GM12878 (cell line): Measurements from ENCODE around the gene GAPDHS. TPM values are rescaled to one million over a fixed set of nuclear protein-coding genes. Genes with fewer than 3 reads are reported as not detected.

Experiments
- ATAC-seq: fragments of 200-7000 bp; cut with Tn5 transposase; 3 replicates; pipeline ENCODE4 v1.9.1; 2020; ENCODE audit warnings: mild to moderate bottlenecking, moderate library complexity
- BruUV-seq: library from RNA; stranded (reverse); fragments of 400-500 nt; replicated peaks from 2 replicates; lab custom pipeline; 2021; lab: Mats Ljungman, UMichigan
- CTCF ChIA-PET: fragments of 300-600 bp; sonication (Branson Sonifier 250); formaldehyde crosslinking; extraction: SDS; loops from one replicate; lab custom pipeline; 2021; ENCODE audit warnings: inconsistent platforms; lab: Yijun Ruan, JAX
- POLR2A ChIA-PET: fragments of 350-600 bp; formaldehyde crosslinking; extraction: SDS; loops from one replicate; lab custom pipeline; 2021; ENCODE audit warnings: inconsistent platforms; lab: Charles Lee
- RAD21 ChIA-PET: fragments of 300-600 bp; sonication (Branson Sonifier 250); formaldehyde crosslinking; loops from one replicate; lab custom pipeline; 2023; ENCODE audit warnings: antibody characterized with exemption; ENCODE audit not compliant: unreplicated experiment; lab: Charles Lee
- SMC1A ChIA-PET: fragments of 300-600 bp; sonication (Branson Sonifier 250); formaldehyde crosslinking; loops from one replicate; lab custom pipeline; 2023; ENCODE audit not compliant: unreplicated experiment, uncharacterized antibody; lab: Charles Lee
- DNase-seq: peaks from one replicate; pipeline ENCODE4 v3.0.0-alpha.2; 2011; ENCODE audit warnings: low read depth, low spot score
- FAIRE-seq: peaks from 3 replicates; lab custom pipeline; 2011; peaks lifted over from hg19 to GRCh38; lab: Jason Lieb, UNC
- H2AFZ ChIP-seq: 2 replicates; pipeline ENCODE4 v1.6.0; 2011; ENCODE audit warnings: low read depth, low read length, control low read depth; ENCODE audit not compliant: control insufficient read depth
- H3K27ac ChIP-seq: 2 replicates; pipeline ENCODE4 v1.5.1; 2011; ENCODE audit warnings: control low read depth; ENCODE audit not compliant: control insufficient read depth, insufficient read depth
- H3K27me3 ChIP-seq, 2 experiments: replicated peaks in 1 of 2; 2 replicates each; pipeline versions ENCODE4 v1.6.0 to v1.6.1; 2011; ENCODE audit warnings: low read length in 1 of 2; ENCODE audit not compliant: control insufficient read depth in 2 of 2, insufficient read depth in 2 of 2
- H3K36me3 ChIP-seq, 2 experiments: 2 replicates each; pipeline ENCODE4 v1.5.1; 2011; ENCODE audit warnings: low read length in 1 of 2; ENCODE audit not compliant: control insufficient read depth in 2 of 2, insufficient read depth in 2 of 2
- H3K4me1 ChIP-seq: 2 replicates; pipeline ENCODE4 v1.6.1; 2011; ENCODE audit warnings: mild to moderate bottlenecking, low read length, moderate library complexity, mixed read lengths; ENCODE audit not compliant: control insufficient read depth, insufficient read depth
- H3K4me2 ChIP-seq: 2 replicates; pipeline ENCODE4 v1.6.0; 2011; ENCODE audit warnings: control low read depth; ENCODE audit not compliant: control insufficient read depth, insufficient read depth
- H3K4me3 ChIP-seq: fragments of 200-600 bp; sonication (generic); 2 replicates; pipeline ENCODE4 v1.5.1; 2016
- H3K79me2 ChIP-seq: 2 replicates; pipeline ENCODE4 v1.6.0; 2011; ENCODE audit warnings: low read length; ENCODE audit not compliant: control insufficient read depth, insufficient read depth
- H3K9ac ChIP-seq: 2 replicates; pipeline ENCODE4 v1.8.0; 2011; ENCODE audit warnings: low read length, control low read depth, mixed read lengths; ENCODE audit not compliant: control insufficient read depth, insufficient read depth
- H3K9me3 ChIP-seq: replicated peaks from 3 replicates; pipeline ENCODE4 v1.5.1; 2011; ENCODE audit warnings: mild to moderate bottlenecking, low read length; ENCODE audit not compliant: control insufficient read depth, insufficient read depth
- H4K20me1 ChIP-seq: 2 replicates; pipeline ENCODE4 v1.6.0; 2011; ENCODE audit not compliant: control insufficient read depth, insufficient read depth
- BCL11A ChIP-seq: IDR thresholded peaks from 2 replicates; pipeline ENCODE4 v1.6.1; 2011; ENCODE audit warnings: low read depth, low read length
- BMI1 ChIP-seq: fragments of 450-650 bp; IDR thresholded peaks from 2 replicates; pipeline ENCODE4 v1.6.1; 2016; ENCODE audit warnings: mild to moderate bottlenecking, moderate library complexity, borderline replicate concordance
- IRF4 ChIP-seq: IDR thresholded peaks from 2 replicates; pipeline ENCODE4 v1.6.1; 2011; ENCODE audit warnings: low read depth, low read length
- NFIC ChIP-seq: IDR thresholded peaks from 2 replicates; pipeline ENCODE4 v1.6.1; 2012; ENCODE audit warnings: low read depth, mild to moderate bottlenecking, inconsistent platforms, low read length, moderate library complexity
- NFXL1 ChIP-seq: fragments of 450-650 bp; IDR thresholded peaks from 2 replicates; pipeline ENCODE4 v1.6.1; 2017; ENCODE audit warnings: antibody characterized with exemption, mild to moderate bottlenecking, borderline replicate concordance
- NKRF ChIP-seq: fragments of 450-650 bp; conservative IDR thresholded peaks from 2 replicates; pipeline ENCODE4 v1.6.1; 2017; ENCODE audit warnings: mild to moderate bottlenecking, moderate library complexity
- SMC3 ChIP-seq: IDR thresholded peaks from 2 replicates; pipeline ENCODE4 v1.6.1; 2011; ENCODE audit warnings: low read length, improper control_type of control experiment, borderline replicate concordance
- TAF1 ChIP-seq: IDR thresholded peaks from 2 replicates; pipeline ENCODE4 v1.6.1; 2011; ENCODE audit warnings: mild to moderate bottlenecking, low read depth, low read length, borderline replicate concordance
- TARDBP ChIP-seq: IDR thresholded peaks from 2 replicates; pipeline ENCODE4 v1.6.1; 2016; ENCODE audit warnings: borderline replicate concordance
- TCF3 ChIP-seq: IDR thresholded peaks from 2 replicates; pipeline ENCODE4 v1.6.1; 2012; ENCODE audit warnings: low read depth, mild to moderate bottlenecking, low read length, borderline replicate concordance; ENCODE audit not compliant: insufficient read depth
- ZNF274 ChIP-seq: IDR thresholded peaks from one replicate; pipeline ENCODE4 v1.8.0; 2011; ENCODE audit not compliant: insufficient read length, insufficient read depth
- WGBS: methylation state at CpG from one replicate; pipeline ENCODE4 v1.1.6; 2016; ENCODE audit warnings: low lambda C conversion rate; ENCODE audit not compliant: insufficient replicate concordance, insufficient coverage; ENCODE audit errors: missing lambda C conversion rate; 5-methylcytosine and 5-hydroxymethylcytosine counted together
- in situ Hi-C: fragments of 300-500 bp; cut with MboI; formaldehyde crosslinking; loops from 9 replicates; pipeline ENCODE4 v1.14.3; 2018; ENCODE audit warnings: mixed read lengths
- intact Hi-C: fragments of 100-400 bp; cut with micrococcal nuclease; formaldehyde crosslinking; loops from one replicate; pipeline ENCODE4 v1.14.2; 2022; ENCODE audit not compliant: unreplicated experiment
- polyA plus RNA-seq, 11 experiments: library from polyadenylated mRNA; depleted of rRNA in 4 of 11; unstranded in 6 of 11; stranded (reverse) in 5 of 11; fragments of >200 nt; fragmentation: Nextera tagmentation in 4 of 11; fragmentation: Illumina TruSeq in 1 of 11; extraction: Ambion mirVana in 4 of 11; extraction: Trizol in 1 of 11; gene quantifications; 1 replicate in 1 of 11; 2 replicates in 10 of 11; pipeline versions ENCODE4 v1.2.1 to v1.2.3, GENCODE V29; 2011 to 2016; ENCODE audit warnings: inconsistent platforms in 2 of 11, missing spikeins in 2 of 11, low read depth in 1 of 11
- total RNA-seq, 4 experiments: library from RNA; depleted of rRNA in 3 of 4; stranded (reverse); fragments of >200 nt in 3 of 4; fragmentation: Illumina TruSeq in 1 of 4; extraction: Trizol in 1 of 4; gene quantifications; 2 replicates each; pipeline versions ENCODE4 v1.2.1 to v1.2.3, GENCODE V29; 2013 to 2021

The GAPDHS gene
- total and polyA plus RNA-seq, 10 of the 15 experiments (the other 5 are each of a cell fraction or from before 2014, with no cell fraction given): 0.08 TPM; not detected in 9

DNA sequence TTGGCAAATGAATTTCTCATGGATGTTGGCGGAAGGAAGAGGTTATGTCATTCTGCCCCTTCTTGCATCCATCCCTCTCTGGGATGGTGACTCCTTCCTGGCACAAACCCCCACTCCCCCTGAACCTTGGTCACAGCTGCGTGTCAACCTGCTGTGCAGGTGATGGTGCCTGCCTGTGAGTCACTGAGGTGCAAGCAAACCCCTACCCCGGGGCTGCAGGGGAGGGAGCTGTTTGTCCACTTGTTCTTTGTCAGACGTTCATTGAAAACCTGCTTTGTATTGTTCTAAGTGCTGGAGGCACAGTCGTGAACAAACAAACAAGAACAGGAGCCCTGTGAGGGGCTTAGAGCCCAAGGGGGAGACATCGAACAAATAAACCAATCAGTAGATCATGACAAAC lies 2.0 kb upstream of the GAPDHS start:
- POLR2A ChIA-PET: no interaction called here
- Histone ChIP-seq H2AFZ (no peak overlapping the region), H4K20me1 (no peaks in the 10 kb centered on the region), H3K36me3 (no peaks in the 10 kb centered on the region), H3K9ac (no peak overlapping the region), H3K4me1 (peaks cover 7% of the 10 kb centered on the region), H3K9me3 (no peaks in the 10 kb centered on the region), H3K27ac (no peak overlapping the region), H3K4me3 (no peak overlapping the region), H3K79me2 (no peaks in the 10 kb centered on the region), H3K27me3 (peaks cover 0 to 13% of the 10 kb centered on the region in 2 experiments; a peak in 3 of 4 replicates), H3K4me2 (no peak overlapping the region)
- SMC1A ChIA-PET: interaction anchor here (0.9 to 1.0 kb wide), 2 partner anchors 23 to 219 kb away, joined by 3 read pairs; no protein-coding TSS in a partner anchor
- CTCF ChIA-PET: interaction anchor here (2.8 to 3.3 kb wide), 2 partner anchors 17 to 21 kb away, joined by 7 to 11 read pairs; no protein-coding TSS in a partner anchor
- in situ Hi-C loops (no loop called here), intact Hi-C loops (no loop called here)
- TF ChIP-seq TARDBP (no peak), SMC3 (no peak), BMI1 (no peak), BCL11A (no peak), TAF1 (no peak), NKRF (no peak), NFXL1 (no peak), IRF4 (no peak), NFIC (no peak), TCF3 (no peak), ZNF274 (no peak)
- 35% methylated on average over 6 of the region's 6 CpGs for WGBS
- DNase-seq: no peak
- no TSS peak for BruUV-seq
- no peak for FAIRE-seq
- no peak for ATAC-seq
- RAD21 ChIA-PET: no interaction called here
